ENCODE data around the gene WAPL. TPM values are rescaled to one million over a fixed set of nuclear protein-coding genes. Genes with fewer than 3 reads are reported as not detected.
"Not testable (repeated sequence)": the region's sequence is repeated elsewhere in the genome, so short reads cannot be mapped to it uniquely, and the experiment has no call there.

The WAPL gene
- total and polyA plus RNA-seq, 2 of the 4 experiments (the other 2 are of a cell fraction): 11.5 to 31.7 TPM

DNA sequence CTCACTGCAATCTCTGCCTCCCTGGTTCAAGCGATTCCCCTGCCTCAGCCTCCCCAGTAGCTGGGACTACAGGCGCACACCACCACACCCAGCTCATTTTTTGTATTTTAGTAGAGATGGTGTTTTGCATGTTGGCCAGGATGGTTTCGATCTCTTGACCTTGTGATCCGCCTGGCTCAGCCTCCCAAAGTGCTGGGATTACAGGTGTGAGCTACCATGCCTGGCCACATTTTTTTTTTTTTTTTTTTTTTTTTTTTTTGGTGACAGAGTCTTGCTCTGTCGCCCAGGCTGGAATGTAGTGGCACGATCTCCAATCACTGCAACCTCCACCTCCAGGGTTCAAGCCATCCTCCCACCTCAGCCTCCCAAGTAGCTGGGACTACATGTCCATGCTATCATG, 4.1 kb upstream of the WAPL start:
- H2AK9ac ChIP-seq (replicated peaks; ENCODE audit: low read depth, low read length, poor library complexity); H2BK120ac ChIP-seq (ENCODE audit: low read depth, low read length); H3K4me2 ChIP-seq (ENCODE audit: low read depth, low read length); H3K18ac ChIP-seq (ENCODE audit: low read depth, low read length); H3K14ac ChIP-seq (replicated peaks; ENCODE audit: low read depth, low read length); H2AFZ ChIP-seq (replicated peaks; ENCODE audit: low read length, poor library complexity); intact Hi-C loops (cut with micrococcal nuclease); H3K4ac ChIP-seq (ENCODE audit: low read depth, low read length); H2BK15ac ChIP-seq (ENCODE audit: low read depth, low read length); H3K9ac ChIP-seq (ENCODE audit: low read depth, low read length); H4K8ac ChIP-seq (ENCODE audit: low read depth in 2 of 2, low read length in 2 of 2); H3K27me3 ChIP-seq (ENCODE audit: control insufficient read depth, insufficient read depth, low read length); dilution Hi-C loops (cut with HindIII; ENCODE audit: low sequenced_read_pairs, unreplicated experiment); H4K5ac ChIP-seq (ENCODE audit: low read depth, low read length); H3K23ac ChIP-seq (ENCODE audit: low read depth, low read length); H3K4me1 ChIP-seq (ENCODE audit: control insufficient read depth, insufficient read depth, low read length); H2BK5ac ChIP-seq (ENCODE audit: low read depth, low read length, poor library complexity, severe bottlenecking); in situ Hi-C loops (cut with MboI; ENCODE audit: low sequenced_read_pairs); H3K9me3 ChIP-seq (ENCODE audit: control insufficient read depth, insufficient read depth, low read length); CTCF ChIA-PET; POLR2A ChIA-PET (ENCODE audit: unreplicated experiment); DNase-seq; H3K36me3 ChIP-seq (ENCODE audit: control insufficient read depth, insufficient read depth, low read length); H2BK20ac ChIP-seq (ENCODE audit: low read depth, low read length); H3K56ac ChIP-seq (ENCODE audit: extremely low read depth, insufficient read depth, low read length); BruUV-seq (replicated peaks); H2AK5ac ChIP-seq (ENCODE audit: low read depth, low read length); H3K9me1 ChIP-seq (ENCODE audit: insufficient read depth, low read length); ATAC-seq (ENCODE audit: low read depth); H3K4me3 ChIP-seq (ENCODE audit: insufficient read depth, low read depth, low read length); H3K27ac ChIP-seq (ENCODE audit: insufficient read depth, low read length); H4K20me1 ChIP-seq (ENCODE audit: insufficient read depth, low read length); H4K91ac ChIP-seq (ENCODE audit: insufficient read depth, low read depth, low read length): not testable (repeated sequence)
- no CpG with 5 or more reads among the region's 6 CpGs for WGBS, 2 experiments (ENCODE audit: extremely low coverage in 2 of 2, insufficient read length in 1 of 2)
- H3K79me1 ChIP-seq (ENCODE audit: low read depth in 1 of 2, low read length in 2 of 2): peaks cover 26 to 30% of the 10 kb centered on the region in 2 experiments

All from IMR-90 (cell line).